Measurements from ENCODE around the gene SUN5. TPM values are rescaled to one million over a fixed set of nuclear protein-coding genes. Genes with fewer than 3 reads are reported as not detected.

Gene SUN5
- total RNA-seq, 6 experiments from 2014 or later = not detected

DNA sequence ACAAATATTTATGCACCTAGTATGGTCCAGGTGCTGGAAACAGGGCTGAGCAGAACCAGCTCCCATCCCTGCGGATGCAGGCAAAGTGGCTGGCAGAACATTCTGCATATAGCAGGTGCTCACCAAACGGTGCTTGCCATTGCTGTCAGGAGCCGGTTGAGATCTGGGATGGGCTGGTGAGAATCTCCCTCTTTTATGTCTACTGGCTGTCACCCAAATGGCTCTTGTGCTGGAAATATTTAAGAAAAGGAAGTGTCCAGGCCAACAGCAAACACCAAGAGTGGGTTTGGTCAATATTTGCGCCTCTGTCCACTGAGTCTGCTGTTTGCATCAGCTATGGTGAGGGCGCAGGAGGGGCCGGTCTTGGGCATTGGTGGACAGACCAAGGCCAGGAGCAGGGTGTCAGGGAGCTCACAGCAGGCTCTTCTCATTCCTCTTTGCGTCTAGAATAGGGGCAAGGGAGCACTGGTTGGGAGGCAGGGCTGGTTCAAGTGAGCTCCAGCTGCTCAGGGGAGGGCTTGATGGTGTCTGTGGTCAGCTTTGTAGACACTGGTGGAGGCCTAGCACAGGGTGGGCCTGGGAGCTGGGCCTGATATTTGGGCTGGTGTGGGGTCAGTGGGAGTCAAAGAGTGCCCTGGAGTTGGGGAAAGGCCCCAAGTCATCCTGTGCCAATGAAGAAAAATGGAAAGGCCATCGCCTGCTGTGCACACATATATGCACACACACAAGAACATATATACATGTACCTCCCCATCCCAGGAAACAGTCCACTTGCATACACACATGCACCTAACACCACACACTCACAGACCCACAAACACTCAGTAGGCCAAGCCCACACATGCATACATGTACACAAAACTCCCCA, 1.9 kb upstream of the SUN5 start:
- peaks cover 17% of the 10 kb centered on the region for H3K27me3 Mint-ChIP-seq (ENCODE audit: insufficient read depth)
- H3K36me3 Mint-ChIP-seq (ENCODE audit: low read depth) = 0 out of 2 replicates have a peak, but pooled peaks cover 4% of the 10 kb centered on the region
- no peak overlapping the region for H3K27ac Mint-ChIP-seq
- no peak for TF ChIP-seq CTCF (IDR thresholded peaks at IDR 0.05)
- H3K4me1 Mint-ChIP-seq (ENCODE audit: low read depth) = no peaks in the 10 kb centered on the region
- H3K4me3 Mint-ChIP-seq = no peak overlapping the region
- H3K9me3 Mint-ChIP-seq = peaks cover 6% of the 10 kb centered on the region
- no peak for DNase-seq

DNA sequence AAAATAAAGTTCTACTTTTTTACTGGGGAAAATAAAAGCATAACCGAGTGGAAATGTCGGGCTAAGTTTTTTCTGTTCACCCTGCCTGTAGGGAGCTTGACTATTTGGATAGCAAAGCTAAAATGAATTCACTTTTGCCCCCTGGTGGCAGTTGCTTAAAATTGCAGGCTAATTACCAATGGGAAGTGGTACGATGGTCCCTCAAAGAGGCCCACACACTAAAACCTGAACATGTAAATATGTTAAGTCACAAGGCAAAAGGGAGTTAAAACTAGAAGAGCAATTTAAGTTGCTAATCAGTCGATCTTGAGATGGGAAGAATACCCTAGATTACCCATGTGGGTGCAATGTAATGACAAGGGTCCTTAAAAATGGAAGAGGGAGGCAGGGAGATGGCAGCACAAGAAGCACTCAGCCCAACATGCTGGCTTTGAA, 916 bp upstream of the SUN5 start:
- no peak overlapping the region for H3K27ac Mint-ChIP-seq
- no peaks in the 10 kb centered on the region for H3K4me1 Mint-ChIP-seq (ENCODE audit: low read depth)
- peaks cover 6% of the 10 kb centered on the region for H3K9me3 Mint-ChIP-seq
- peak; percentile 83 for TF ChIP-seq CTCF (IDR thresholded peaks at IDR 0.05)
- 0 out of 2 replicates have a peak, but pooled peaks cover 4% of the 10 kb centered on the region for H3K36me3 Mint-ChIP-seq (ENCODE audit: low read depth)
- DNase-seq = no peak
- no peak overlapping the region for H3K4me3 Mint-ChIP-seq
- H3K27me3 Mint-ChIP-seq (ENCODE audit: insufficient read depth) = peaks cover 18% of the 10 kb centered on the region

GRCh38 chr20:33002087-33002808, 2.0 kb downstream of the SUN5 start:
- DNase-seq = no peak
- H3K27me3 Mint-ChIP-seq (ENCODE audit: insufficient read depth) = peaks cover 29% of the 10 kb centered on the region

DNA sequence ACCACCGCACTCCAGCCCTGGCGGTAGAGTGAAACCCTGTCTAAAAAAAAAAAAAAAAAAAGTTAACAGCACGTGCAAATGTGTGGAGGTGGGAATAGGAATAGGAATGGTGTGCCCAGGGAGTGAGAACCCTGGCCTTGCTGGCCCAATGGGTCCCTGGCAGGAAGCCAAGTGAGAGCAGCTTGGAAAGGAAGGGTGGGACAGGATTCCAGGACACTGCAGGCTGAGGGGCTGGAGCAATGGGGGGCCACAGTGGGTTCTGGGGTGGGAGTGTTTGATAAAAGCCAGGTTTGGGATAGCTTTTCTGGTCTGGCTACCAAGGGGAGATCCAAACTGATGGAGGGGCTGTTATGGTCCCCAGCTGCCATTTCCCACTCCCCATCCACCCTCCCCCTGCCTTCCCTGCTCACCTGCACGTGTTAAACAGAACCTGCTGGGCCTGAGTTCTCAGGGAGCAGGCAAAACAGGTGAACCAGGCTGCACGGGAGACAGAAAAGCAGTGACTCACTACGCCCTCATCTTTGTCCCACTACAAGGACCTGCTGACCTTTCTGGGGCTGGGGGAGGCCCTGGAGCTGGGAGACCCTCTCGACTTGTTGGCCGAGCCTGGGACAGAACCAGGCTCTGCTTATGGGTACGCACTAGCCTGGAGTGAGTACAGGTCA, 3.3 kb downstream of the SUN5 start:
- no peak for DNase-seq
- Mint-ChIP-seq H3K4me3 (no peak overlapping the region), H3K9me3 (peaks cover 7% of the 10 kb centered on the region), H3K4me1 (ENCODE audit: low read depth) (no peaks in the 10 kb centered on the region), H3K27ac (no peak overlapping the region), H3K27me3 (ENCODE audit: insufficient read depth) (peaks cover 29% of the 10 kb centered on the region), H3K36me3 (ENCODE audit: low read depth) (0 out of 2 replicates have a peak, but pooled peaks cover 4% of the 10 kb centered on the region)
- no peak for TF ChIP-seq CTCF (IDR thresholded peaks at IDR 0.05)

More at GRCh38 chr20:33002087-33002808, 2.0 kb downstream of the SUN5 start:
- Mint-ChIP-seq H3K27ac (no peak overlapping the region), H3K36me3 (ENCODE audit: low read depth) (0 out of 2 replicates have a peak, but pooled peaks cover 4% of the 10 kb centered on the region), H3K9me3 (peaks cover 6% of the 10 kb centered on the region), H3K4me1 (ENCODE audit: low read depth) (no peaks in the 10 kb centered on the region), H3K4me3 (no peak overlapping the region)
- TF ChIP-seq CTCF (IDR thresholded peaks at IDR 0.05) = no peak

DNA sequence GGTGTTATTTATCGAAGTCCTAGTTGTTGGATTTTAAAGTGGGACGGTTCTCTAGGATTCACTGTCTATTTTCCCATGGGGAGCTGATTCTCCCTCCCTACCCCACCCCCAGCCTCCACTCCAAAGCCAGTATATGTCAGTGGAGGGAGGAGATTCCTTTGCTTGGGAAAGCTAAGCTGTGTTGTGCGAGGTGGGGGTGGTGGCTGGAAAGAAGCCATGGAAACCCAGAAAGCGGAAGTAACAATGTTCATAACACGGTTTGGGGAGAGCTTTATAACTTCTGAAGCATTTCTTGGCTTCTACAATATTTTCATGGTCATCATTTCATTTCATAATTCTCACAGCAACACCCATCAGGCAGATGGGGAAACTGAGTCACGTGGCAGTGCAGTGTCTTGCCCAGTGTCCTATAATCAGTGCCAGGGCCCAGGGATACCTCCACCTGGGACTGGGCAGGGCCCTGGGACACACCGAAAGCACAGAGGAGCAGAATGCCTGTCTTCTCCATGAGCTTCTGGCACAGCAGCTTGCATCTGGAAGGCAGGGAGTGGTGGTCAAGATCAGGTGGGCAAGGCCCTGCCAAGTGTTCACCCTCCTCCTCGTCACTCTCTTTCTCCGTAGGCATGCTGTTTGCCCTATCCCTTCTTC, 4.5 kb downstream of the SUN5 start:
- Mint-ChIP-seq H3K36me3 (ENCODE audit: low read depth) (no peaks in the 10 kb centered on the region), H3K4me3 (no peak overlapping the region), H3K9me3 (peaks cover 13% of the 10 kb centered on the region), H3K4me1 (ENCODE audit: low read depth) (no peaks in the 10 kb centered on the region), H3K27me3 (ENCODE audit: insufficient read depth) (peaks cover 31% of the 10 kb centered on the region), H3K27ac (no peak overlapping the region)
- no peak for TF ChIP-seq CTCF (IDR thresholded peaks at IDR 0.05)
- no peak for DNase-seq
